Esophagus muscularis mucosa (tissue), 4 donors: ENCODE data around the gene GAREM1. TPM values are rescaled to one million over a fixed set of nuclear protein-coding genes. Genes with fewer than 3 reads are reported as not detected.

Experiments used
- DNase-seq: peaks from one replicate; pipeline ENCODE4 v3.0.0-alpha.2; 2017; ENCODE audit errors: extremely low spot score
- H3K27ac ChIP-seq, 4 donors: fragments of 200-600 bp; sonication (generic); replicated peaks in 1 of 4; 1 replicate in 3 of 4; 2 replicates in 1 of 4; pipeline ENCODE4 v1.5.1; 2016 to 2019; ENCODE audit warnings: mild to moderate bottlenecking in 1 of 4
- H3K27me3 ChIP-seq, 4 donors: fragments of 200-600 bp; sonication (generic); one replicate each; pipeline versions ENCODE4 v1.5.1 to v1.6.0; 2016 to 2019
- H3K36me3 ChIP-seq, 4 donors: fragments of 200-600 bp; sonication (generic); one replicate each; pipeline ENCODE4 v1.5.1; 2016 to 2019
- H3K4me1 ChIP-seq, 4 donors: fragments of 200-600 bp; sonication (generic); one replicate each; pipeline ENCODE4 v1.5.1; 2016 to 2019
- H3K4me3 ChIP-seq, 4 donors: fragments of 200-600 bp; sonication (generic); 1 replicate in 2 of 4; 2 replicates in 2 of 4; pipeline ENCODE4 v1.5.1; 2016 to 2019; ENCODE audit warnings: mild to moderate bottlenecking in 4 of 4, moderate library complexity in 1 of 4
- H3K9me3 ChIP-seq, 4 donors: fragments of 200-600 bp; sonication (generic); 1 replicate in 3 of 4; 2 replicates in 1 of 4; pipeline ENCODE4 v1.5.1; 2016 to 2019
- CTCF ChIP-seq, 3 experiments: fragments of 200-600 bp in 2 of 3; fragments of 450-650 bp in 1 of 3; sonication (generic) in 2 of 3; IDR thresholded peaks; one replicate each; pipeline ENCODE4 v1.5.1; 2017 to 2019; ENCODE audit warnings: antibody characterized with exemption in 3 of 3, mild to moderate bottlenecking in 2 of 3, moderate library complexity in 1 of 3
- EP300 ChIP-seq: sonication (generic); formaldehyde crosslinking; IDR thresholded peaks from one replicate; pipeline ENCODE4 v1.6.1; 2017; ENCODE audit warnings: antibody characterized with exemption
- POLR2A ChIP-seq: fragments of 450-650 bp; IDR thresholded peaks from one replicate; pipeline ENCODE4 v1.6.1; 2017; ENCODE audit warnings: antibody characterized with exemption, moderate library complexity, mild to moderate bottlenecking, low read depth
- POLR2AphosphoS5 ChIP-seq, 2 donors: sonication (generic); formaldehyde crosslinking; IDR thresholded peaks; one replicate each; pipeline ENCODE4 v1.6.1; 2017; ENCODE audit warnings: antibody characterized with exemption in 2 of 2
- WGBS: methylation state at CpG from one replicate; pipeline ENCODE4 v1.1.5; 2018; 5-methylcytosine and 5-hydroxymethylcytosine counted together
- intact Hi-C: fragments of 100-400 bp; cut with DNase I; formaldehyde crosslinking; loops from one replicate; pipeline ENCODE4 v1.15.1; 2023
- total RNA-seq, 4 donors: library from RNA; depleted of rRNA; stranded (reverse); fragments of >200 nt; gene quantifications; one replicate each; pipeline versions ENCODE4 v1.1.0 to v1.2.1, GENCODE V29; 2016

Gene GAREM1
- total RNA-seq, 4 donors from 2014 or later: 7.0 to 11.6 (median 9.8) TPM

- intact Hi-C loops: no loop called here
- Histone ChIP-seq H3K4me3 (no peak overlapping the region), H3K36me3 (no peaks in the 10 kb centered on the region), H3K27me3 (no peaks in the 10 kb centered on the region), H3K27ac (no peak overlapping the region), H3K4me1 (no peaks in the 10 kb centered on the region), H3K9me3 (no peaks in the 10 kb centered on the region)
- WGBS: 93% methylated on average over 6 of the region's 6 CpGs
- no peak for TF ChIP-seq POLR2A
- no peak for TF ChIP-seq POLR2AphosphoS5 (IDR thresholded peaks at IDR 0.05)
- TF ChIP-seq CTCF (IDR thresholded peaks at IDR 0.05): no peak
- no peak for TF ChIP-seq EP300
- no peak for DNase-seq
Observed at GRCh38 chr18:32259553-32259952, 211.1 kb downstream of the GAREM1 start.

GRCh38 chr18:32258558-32259204, 212.0 kb downstream of the GAREM1 start:
- intact Hi-C loops: no loop called here
- no peak for DNase-seq
- H3K36me3 ChIP-seq: no peaks in the 10 kb centered on the region
- TF ChIP-seq POLR2A (no peak), EP300 (no peak), POLR2AphosphoS5 (IDR thresholded peaks at IDR 0.05) (no peak), CTCF (IDR thresholded peaks at IDR 0.05) (no peak)
- no peaks in the 10 kb centered on the region for H3K27me3 ChIP-seq
- H3K9me3 ChIP-seq: no peaks in the 10 kb centered on the region
- no peak overlapping the region for H3K4me3 ChIP-seq
- H3K27ac ChIP-seq: no peak overlapping the region
- WGBS: 78% methylated on average over 5 of the region's 5 CpGs
- H3K4me1 ChIP-seq: no peaks in the 10 kb centered on the region

GRCh38 chr18:32258148-32258547, 212.5 kb downstream of the GAREM1 start:
- no peaks in the 10 kb centered on the region for H3K36me3 ChIP-seq
- H3K4me3 ChIP-seq: no peak overlapping the region
- no peak overlapping the region for H3K27ac ChIP-seq
- no peaks in the 10 kb centered on the region for H3K27me3 ChIP-seq
- DNase-seq: no peak
- intact Hi-C loops: no loop called here
- H3K9me3 ChIP-seq: no peaks in the 10 kb centered on the region
- no peak for TF ChIP-seq POLR2AphosphoS5 (IDR thresholded peaks at IDR 0.05)
- no peak for TF ChIP-seq CTCF (IDR thresholded peaks at IDR 0.05)
- TF ChIP-seq EP300: no peak
- TF ChIP-seq POLR2A: no peak
- no peaks in the 10 kb centered on the region for H3K4me1 ChIP-seq
- 86% methylated on average over 2 of the region's 2 CpGs for WGBS

- Histone ChIP-seq H3K9me3 (no peaks in the 10 kb centered on the region), H3K27me3 (no peaks in the 10 kb centered on the region), H3K4me1 (no peaks in the 10 kb centered on the region), H3K36me3 (no peaks in the 10 kb centered on the region), H3K27ac (no peak overlapping the region), H3K4me3 (no peak overlapping the region)
- TF ChIP-seq POLR2A: no peak
- no peak for TF ChIP-seq POLR2AphosphoS5 (IDR thresholded peaks at IDR 0.05)
- TF ChIP-seq EP300: no peak
- TF ChIP-seq CTCF (IDR thresholded peaks at IDR 0.05): no peak
- intact Hi-C loops: no loop called here
- 68% methylated on average over 5 of the region's 5 CpGs for WGBS
- DNase-seq: no peak
Observed at GRCh38 chr18:32257084-32257785, 213.4 kb downstream of the GAREM1 start.
